Hematopoietic multipotent progenitor cell treated with erythropoietin and hydrocortisone succinate and interleukin-3 and kit ligand, for 6 days (in vitro differentiated cells): ENCODE data around the gene TNN.

Experiments used
- DNase-seq: peaks from one replicate; pipeline ENCODE4 v3.0.0-alpha.2; 2015

The TNN gene

DNA sequence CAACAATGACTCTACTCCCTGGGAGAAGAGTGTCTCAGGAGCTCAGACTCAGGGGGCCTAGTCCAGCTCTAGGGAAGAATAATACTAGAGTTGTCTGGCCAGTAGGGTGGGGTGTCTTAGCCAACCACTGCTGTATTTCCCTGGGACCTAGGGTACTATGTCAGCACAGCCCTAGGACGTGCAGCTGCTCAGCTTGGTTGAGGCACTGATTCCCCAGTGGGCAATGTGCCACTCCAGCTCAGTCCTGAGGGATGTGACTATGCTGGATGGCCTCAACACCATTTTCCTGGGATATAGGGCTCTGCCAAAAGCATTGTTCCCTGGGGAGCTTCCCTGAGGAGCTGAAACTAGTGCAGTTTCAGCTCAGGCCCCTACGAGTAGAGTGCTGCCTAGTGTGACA is 47.4 kb downstream of the TNN start:
- no peak for DNase-seq

DNA sequence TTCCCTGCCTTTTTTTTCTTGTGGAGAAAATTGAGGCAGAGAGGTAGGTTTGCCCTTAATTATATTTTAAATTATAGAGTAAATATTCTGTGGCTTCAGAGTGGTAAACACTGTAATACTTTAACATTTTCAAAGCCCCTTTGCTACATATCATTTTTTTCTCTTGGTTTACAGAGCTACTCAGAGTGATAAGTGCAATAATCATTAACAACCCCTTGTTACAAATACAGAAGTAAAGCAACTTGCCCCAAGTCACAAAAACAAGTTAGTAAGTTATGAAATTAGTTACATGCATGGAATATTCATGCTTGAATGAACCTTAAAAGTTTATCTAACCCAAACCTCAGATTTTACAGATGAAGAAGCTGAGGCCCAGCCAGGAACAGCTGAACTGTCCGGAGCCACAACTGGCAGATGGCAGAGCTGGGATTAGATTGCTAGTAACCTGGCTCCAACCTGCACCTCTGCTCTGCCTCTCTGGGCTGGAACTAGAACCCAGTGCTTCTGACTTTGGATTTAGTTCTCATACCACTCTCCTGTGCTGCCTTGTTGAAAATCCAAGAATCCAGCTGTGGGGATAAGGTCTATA is 48.7 kb downstream of the TNN start:
- DNase-seq = no peak

DNA sequence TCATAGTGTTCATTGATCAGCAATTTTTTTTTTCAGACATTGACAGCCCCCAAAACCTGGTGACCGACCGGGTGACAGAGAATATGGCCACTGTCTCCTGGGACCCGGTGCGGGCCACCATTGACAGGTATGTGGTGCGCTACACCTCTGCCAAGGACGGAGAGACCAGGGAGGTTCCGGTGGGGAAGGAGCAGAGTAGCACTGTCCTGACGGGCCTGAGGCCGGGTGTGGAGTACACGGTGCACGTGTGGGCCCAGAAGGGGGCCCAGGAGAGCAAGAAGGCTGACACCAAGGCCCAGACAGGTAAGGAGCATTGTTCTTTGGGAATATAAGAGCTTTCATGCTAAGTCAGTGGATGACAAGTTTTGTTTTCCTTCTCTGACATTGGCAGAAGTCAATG is 49.3 kb downstream of the TNN start:
- DNase-seq = no peak

DNA sequence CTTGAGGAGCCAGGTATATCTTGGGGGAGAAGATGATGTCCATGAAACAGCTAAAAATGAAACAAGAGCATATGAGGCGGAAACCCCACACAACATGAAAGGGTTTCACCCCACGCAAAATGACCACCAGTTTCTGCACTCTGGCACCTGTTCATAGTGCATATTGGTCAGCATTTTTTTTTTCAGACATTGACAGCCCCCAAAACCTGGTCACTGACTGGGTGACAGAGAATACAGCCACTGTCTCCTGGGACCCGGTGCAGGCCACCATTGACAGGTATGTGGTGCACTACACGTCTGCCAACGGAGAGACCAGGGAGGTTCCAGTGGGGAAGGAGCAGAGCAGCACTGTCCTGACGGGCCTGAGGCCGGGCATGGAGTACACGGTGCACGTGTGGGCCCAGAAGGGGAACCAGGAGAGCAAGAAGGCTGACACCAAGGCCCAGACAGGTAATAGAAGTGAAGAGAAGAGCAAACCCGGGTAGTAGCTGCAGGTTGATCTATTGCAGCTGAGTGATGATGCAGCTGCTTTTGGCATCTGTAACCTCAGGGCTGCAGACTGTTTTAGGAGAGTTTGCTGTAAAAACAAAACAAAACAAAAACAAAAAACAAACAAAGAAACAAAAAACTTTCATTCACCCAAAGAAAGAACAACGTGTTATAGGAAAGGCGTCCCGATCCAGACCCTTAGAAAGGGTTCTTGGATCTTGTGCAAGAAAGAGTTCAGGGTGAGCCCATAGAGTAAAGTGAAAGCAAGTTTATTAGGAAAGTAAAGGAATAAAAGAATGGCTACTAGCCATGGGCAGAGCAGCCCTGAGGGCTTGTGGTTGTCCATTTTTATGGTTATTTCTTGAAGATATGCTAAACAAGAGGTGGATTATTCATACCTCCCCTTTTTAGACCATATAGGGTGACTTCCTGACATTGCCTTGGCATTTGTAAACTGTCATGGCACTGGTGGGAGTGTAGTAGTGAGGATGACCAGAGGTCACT is 51.0 kb downstream of the TNN start:
- DNase-seq = no peak

DNA sequence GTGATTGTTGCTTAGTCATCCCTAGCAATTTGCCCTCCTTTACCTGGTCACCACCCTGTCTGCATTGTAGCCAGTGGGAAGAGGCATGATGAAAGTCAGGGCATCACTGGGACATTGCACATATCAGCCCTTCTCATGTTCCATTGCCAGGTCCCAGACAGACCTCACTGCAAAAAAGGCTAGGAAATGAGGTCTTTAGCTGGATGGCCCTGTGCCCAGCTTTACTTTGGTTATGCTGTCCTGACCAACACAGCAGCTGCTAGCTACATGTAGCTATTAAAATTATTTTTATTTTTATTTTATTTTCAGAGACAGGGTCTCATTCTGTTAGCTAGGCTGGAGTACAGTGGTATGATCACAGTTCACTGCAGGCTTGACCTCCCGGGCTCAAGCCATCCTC is 52.9 kb downstream of the TNN start:
- no peak for DNase-seq

DNA sequence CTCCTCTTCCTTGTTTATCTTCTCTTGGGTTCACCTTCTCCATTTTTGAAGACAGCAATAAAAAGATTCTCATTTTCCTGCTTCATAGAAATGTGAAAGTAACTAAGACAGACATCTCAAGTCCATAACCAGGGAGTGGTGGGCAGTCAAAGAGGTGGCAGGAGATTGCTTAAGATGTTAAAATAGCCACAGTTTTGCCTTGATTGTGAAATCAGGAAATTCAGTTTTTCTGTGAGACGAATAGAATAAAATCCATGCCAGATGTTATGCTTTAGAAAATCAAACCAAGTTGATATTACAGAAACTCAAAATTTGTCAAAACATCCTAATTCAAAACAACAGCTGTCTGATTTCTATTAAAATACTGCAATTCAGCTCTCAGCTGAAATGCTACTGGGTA is 57.2 kb downstream of the TNN start:
- DNase-seq = peak; percentile 41

DNA sequence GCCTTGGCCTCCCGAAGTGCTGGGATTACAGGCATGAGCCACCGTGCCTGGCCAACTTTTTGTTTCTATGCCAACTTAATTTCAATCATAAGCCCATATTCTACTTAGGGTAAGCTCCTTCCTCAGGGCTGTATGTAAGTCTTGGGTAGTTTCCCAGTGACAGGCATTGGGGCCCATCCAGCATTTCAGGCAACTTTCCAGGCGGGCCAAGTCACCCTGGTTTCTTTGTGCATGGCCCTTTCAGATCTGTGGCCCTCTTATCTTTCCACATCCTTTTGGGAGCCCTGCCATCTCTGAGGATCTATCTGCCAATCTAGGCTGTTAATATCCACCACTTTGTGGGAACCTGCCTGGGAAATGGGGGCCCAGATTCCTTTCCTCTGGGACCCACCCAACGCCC is 58.7 kb downstream of the TNN start:
- no peak for DNase-seq

DNA sequence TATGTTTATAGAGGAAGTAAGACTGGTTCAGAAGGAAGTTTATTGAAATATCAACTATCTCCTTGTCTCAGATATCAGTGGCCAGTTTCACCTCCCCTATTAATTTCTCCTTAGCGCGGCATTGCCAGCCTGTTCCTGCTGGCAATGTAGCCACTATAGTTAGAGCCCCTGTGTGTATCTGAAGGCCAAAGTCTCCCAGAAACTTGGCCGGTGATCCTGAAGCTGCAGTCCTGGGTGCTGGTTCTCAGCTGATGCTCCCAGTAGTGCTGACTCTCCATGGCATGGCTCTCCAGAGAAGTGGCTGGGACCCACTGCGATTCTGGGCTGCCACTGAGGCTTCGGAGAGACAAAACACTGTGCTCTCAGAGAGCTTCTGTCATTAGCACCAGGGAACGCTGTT is 59.9 kb downstream of the TNN start:
- no peak for DNase-seq

DNA sequence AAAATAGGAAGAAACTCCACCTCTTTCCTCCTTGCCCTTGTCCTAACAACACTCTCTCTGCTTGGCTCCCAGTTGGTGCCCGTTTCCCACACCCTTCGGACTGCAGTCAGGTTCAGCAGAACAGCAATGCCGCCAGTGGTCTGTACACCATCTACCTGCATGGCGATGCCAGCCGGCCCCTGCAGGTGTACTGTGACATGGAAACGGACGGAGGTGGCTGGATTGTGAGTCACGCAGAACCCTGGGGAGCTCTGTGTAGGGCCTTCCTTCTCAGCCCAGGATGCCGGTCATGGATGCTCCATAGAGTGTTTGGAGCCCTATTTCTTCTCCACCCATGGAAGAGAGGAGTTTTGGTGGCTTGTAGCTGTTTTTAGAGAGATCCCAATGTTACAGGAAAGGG is 60.9 kb downstream of the TNN start:
- DNase-seq = no peak

DNA sequence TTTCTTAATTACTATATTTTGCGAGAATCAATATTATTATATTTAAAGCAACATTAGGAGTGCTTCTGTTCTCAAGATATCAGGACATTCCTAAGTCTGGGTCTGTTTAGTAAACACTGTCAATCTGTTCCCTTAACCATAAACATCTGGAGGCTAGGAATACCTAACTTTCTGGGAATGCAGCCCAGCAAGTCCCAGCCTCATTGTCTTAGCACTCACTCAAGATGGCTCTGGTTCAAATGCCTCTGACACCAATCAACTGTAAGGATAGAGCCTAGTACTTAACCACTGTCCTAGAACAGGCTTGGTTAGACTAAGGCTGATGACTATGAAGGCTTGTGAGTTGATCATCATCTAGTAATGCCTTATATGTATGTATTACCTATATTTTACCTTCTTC is 61.5 kb downstream of the TNN start:
- no peak for DNase-seq

DNA sequence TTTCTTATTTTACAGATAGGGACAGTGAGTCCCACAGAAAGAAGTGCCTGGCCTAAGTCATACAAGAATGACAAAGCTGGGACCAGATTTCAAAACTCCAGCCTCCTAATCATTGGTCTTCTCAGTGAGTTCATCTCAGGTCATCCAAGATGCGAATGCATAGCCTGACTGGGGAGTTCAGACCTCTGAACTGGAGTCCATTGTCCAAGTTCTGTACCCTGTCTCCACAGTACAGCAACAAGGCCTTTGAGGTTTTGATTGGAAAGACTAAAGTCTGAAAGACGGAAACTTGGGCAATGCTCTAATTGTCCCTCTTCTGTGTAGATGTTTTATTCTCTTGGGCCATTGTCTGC is 62.0 kb downstream of the TNN start:
- DNase-seq = no peak

DNA sequence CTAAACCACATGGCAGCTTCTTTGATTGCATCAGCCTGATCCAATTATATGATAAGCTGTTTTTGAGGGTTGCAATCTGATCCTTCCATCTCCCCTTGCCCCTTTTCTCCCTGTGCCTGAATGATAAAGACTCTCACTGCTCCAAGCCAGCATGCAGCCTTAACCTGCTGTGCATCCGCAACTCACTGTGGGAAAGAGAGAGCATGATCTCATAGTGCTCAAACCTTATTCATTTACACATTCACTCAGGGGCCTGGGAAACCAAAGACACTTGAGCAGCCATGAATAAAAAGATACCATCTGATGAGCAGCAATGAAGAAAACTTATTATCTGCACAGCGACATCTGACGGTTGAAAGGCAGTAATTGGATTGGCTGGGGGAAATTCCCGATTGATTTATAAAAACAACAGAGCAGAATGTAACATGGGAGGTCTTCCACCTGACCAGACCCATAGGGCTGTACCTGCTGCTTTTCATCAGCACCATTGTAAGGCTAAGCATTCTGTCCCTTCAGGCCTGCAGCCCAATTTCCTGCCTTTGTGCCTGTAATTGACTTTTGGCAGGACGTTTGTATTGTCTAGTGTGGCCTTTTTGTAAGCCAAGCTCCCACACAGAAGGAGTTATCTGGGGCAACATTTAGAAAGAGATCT is 62.5 kb downstream of the TNN start:
- peak; percentile 63 for DNase-seq

DNA sequence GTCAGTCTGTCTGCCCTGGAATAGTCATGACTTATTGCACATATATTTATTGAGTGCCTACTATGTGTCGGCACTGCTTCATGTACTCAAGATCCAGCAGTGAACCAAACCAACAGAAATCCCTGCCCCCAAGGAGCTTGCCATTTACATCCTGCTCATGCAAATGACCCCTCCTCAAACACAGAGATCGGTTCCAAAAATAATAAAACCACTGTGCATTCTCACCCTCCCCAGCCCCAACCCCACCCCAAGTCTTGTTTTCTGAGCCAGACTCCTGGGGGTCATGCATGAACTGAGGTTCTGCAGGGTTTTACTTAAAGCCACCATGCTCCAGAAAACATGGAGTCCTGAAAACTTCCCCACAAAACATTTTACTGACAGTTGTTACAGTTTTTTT is 63.0 kb downstream of the TNN start:
- no peak for DNase-seq

DNA sequence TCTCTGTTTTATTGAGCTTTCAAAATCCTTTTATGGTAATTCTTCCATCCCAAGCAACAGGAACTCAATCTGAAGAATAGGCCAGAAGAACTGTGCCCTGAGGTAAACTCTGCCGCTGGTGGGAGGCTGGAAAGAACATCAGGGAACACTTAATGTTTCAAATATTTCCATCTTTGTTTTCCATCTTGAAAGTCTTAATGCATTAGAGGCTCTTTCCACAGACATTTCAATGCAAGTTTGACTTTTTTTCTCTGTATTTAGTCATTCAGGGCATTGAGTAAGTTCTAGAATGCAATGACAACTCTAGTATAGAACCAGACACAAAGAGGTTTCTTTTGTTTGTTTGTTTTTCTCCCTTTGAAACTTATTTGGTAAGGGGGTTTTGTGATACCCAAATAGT is 63.5 kb downstream of the TNN start:
- DNase-seq = no peak

DNA sequence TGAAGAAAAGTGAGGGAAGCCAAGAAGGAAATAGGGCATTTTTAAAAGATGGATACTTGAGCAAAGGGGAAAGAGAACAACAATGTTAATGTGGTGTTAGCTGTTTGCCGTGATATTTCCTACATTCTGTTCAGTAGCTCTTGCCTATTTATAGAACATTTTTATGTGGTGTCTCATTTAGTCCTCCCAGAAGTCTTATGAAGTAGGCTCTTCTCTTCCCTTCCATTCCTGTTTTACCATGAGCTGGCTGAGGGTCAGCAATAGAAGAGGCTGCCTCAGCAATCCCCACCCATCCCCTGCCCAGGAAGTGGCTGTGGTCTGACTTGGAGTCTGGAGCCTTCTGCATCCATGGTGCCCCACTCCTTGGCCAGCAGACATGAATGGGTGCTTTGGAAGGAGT is 64.8 kb downstream of the TNN start:
- DNase-seq = no peak

DNA sequence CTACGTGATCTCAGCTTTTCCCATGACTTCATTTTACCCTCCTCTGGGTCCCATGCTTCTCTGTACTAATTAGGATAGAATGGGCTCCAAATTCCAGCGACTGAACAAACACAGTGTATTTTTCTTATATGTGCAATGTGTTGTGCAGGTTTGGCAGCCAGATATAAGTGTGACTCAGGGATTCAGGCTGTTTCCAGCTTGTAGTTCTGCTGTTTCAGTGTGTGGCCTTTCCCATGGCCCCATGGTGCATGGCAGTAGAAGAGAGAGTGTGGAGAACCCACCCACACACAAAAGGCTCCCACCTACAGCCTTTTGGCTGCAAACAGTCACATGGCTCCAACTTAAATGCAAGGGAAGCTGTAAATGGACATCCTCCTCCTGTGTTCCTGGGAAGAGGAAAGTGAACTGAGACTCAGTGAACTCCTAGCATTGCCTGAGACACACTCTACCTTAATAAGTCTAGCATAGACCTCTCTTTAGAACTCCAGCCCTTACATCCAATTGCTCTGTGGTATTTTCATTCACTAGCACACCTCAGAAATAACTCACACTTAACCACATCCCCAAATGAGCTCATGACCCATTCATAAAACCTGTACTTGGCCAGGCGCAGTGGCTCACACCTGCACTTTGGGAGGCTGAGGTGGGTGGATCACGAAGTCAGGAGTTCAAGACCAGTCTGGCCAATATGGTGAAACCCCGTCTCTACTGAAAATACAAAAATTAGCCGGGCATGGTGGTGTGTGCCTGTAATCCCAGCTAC is 66.2 kb downstream of the TNN start:
- DNase-seq = no peak

DNA sequence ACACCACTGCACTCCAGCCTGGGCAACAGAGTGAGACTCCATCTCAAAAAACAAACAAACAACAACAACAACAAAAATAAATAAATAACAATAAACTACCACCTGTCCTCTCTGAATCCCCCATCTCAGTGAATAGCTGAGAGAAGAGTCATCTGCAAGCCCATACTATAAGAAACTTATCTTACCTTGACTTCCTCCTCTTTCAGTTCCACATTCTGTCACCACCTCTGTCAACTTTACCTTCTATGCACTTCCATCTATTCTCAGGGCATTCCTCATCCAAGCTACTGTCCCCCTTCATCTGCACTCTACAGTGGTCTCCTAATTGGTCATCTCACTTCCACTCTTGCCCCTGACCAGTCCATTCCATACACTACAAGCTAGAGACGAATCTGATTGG is 66.9 kb downstream of the TNN start:
- no peak for DNase-seq

DNA sequence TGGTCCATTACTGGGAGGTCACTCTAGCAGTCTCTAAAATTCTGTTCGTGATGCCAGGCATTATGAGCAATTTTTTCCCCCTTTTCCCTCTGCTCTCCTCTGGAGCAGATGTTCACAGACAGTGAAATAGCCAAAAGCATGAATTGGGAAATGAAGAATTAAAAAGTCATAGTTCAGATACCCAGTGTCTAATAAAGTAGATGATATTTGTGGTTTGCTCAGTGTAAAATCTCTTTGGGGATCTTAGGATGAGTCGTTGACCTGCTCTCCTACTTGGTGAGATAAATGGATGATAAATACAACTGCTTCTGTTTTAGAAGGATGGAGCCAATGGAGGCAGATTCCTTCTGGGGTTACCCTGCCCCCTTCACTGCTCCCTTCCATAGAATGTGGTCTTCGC is 68.6 kb downstream of the TNN start:
- no peak for DNase-seq

DNA sequence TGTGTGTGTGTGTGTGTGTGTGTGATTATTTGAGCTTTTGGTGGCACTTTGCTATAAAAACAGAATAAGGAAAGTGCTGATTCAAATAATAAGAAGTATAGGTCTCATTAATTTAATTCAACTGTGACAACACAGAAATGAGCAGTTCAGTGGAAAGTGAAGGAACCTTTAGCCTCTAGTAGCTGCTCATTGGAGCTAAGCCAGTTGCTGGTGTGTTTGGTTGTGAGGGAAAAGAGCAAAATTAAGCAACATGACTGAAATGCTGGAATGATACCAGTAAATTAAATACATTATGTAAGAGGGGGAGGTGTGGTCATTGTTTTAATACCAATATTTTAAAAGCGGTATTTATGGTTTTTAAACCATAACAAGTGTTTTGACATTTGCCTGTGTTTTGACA is 69.7 kb downstream of the TNN start:
- DNase-seq = no peak

DNA sequence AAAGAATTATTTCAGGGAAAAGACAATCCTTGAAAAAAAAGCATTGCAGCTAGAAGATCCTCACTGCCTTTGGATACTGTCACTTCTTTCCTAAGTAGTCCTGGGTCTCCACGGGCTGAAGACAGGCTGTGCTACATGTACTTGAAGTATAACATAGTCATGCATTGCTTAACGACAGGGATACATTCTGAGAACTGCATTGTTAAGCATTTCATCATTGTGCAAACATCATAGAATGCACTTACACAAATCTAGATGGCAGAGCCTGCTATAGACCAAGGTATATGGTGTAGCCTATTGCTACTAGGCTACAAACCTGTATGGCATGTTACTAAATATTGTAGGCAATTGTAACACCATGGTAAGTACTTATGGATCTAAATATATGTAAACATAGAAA is 70.9 kb downstream of the TNN start:
- no peak for DNase-seq

DNA sequence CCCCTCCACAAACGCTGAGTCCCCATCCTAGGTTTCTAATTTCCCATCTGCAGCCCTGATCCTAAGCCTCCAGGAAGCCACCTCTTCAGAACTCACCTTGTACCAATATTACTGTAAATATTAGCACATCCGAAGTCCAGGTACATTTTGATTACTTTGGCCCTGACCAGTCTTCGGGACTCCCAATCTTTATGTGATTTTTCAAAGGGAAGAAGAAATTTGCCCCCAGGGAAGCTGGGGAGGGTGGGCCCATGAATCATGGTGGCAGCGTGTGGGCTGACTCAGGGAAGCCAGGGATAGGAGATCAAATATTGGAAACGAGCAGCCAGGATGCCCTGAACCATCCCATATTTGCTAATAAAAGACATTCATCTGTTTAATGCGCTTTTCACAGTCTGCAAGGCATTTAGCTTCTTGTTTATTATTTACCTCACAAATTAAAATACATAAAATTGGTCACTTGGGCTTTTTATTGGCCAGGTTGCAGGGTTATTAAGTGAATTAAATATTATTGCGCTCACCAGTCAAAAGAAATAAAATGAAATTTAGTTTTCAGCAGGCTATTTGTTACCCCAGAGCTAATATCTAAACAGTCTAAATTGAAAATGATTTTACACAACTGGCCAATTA is 78.4 kb downstream of the TNN start:
- no peak for DNase-seq

DNA sequence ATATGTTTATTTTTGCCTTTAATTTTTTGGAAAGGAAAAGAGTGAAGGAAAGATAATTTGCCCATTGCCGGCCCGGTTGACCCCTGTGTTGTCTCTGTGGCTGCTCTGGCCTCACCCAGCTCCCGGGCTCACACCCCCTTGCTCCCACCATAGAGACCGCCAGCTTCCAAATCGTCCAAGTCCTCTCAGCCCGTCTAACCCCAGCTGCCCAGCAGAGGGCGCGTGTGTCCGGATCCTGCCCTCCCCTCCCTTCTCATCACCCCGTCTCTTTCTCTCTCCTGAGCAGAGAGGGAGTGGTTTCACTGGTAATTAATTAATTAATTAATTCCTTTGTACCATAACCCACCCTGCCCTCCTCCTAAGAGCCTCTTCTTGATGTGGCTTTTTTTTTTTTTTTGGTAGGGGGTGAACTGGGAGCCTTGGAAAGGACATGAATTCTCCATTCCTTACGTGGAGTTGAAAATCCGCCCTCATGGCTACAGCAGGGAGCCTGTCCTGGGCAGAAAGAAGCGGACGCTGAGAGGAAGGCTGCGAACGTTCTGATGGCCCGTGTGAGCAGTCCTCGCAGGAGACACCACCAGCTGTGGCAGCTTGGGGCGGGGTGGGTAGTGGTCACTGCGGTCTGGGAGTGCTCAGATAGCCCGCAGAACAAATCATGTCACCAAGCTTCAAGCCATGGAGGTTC is 79.0 kb downstream of the TNN start:
- peak; percentile 83 for DNase-seq
